DMS53 treated with DMSO at 0.1 percent for 48 hours (cell line): ENCODE measurements around the gene GSTM2.

Source experiments
- DNase-seq: peaks from one replicate; lab custom pipeline; 2025; ENCODE audit not compliant: unreplicated experiment; lab: John Stamatoyannopoulos, UW

GSTM2 gene

DNA sequence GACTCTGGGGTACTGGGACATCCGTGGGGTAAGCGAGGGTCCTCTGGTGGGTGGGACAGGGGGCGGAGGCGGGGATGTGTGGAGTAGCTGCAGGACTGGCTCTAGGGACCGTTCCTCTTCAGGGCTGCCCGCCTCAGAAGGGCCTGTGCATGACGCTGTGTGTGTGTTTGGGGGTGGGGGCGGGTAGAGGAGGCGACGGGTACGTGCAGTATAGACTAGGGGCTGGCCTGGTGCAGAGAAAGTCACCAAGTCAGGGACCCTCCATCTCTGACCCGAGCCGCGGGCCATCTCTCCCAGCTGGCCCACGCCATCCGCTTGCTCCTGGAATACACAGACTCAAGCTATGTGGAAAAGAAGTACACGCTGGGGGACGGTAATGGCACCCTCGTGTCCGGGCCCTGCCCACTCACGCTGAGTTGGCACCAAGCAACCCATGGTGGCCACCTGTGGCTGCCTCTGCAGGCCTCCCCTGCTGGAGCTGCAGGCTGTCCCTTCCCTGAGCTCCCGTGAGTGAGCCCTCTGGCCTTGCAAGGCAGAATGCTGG, 44.5 kb downstream of the GSTM2 start:
- no peak for DNase-seq

DNA sequence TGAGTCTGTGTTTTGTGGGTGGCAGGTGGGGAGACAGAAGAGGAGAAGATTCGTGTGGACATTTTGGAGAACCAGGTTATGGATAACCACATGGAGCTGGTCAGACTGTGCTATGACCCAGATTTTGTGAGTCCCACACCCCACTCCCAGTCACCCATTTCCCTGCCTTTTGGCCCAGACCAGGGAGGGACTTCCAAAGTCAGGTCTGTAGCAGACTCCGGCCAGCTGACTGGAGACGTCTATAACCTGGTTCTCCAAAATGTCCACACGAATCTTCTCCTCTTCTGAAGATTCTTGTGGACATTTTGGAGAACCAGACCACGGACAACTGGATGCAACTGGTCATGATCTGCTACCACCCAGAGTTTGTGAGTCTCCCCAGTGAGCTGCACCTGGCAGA, 45.8 kb downstream of the GSTM2 start:
- no peak for DNase-seq

DNA sequence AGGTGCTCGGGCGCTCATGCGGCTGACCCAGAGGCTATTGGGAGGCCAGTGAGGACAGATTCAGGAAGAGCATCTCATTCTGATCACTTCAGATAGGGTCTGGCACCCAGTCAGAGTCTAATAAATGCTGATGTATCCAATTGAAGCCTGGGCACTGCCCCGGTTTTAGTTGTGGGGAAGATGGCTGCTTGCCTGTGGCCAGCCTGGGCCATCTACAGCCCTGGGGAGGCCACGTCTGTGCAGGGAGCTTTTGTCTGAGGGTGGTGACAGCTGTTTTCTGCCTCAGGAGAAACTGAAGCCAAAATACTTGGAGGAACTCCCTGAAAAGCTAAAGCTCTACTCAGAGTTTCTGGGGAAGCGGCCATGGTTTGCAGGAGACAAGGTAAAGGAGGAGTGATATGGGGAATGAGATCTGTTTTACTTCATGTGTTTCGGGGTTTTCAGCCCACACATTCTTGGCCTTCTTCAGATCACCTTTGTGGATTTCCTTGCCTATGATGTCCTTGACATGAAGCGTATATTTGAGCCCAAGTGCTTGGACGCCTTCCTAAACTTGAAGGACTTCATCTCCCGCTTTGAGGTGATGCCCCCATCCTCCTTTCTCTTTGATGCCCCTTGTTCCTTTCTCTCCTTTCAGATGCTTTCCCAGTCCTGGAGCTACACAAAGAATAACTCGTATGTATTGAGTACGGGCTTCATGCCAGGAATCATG, 47.0 kb downstream of the GSTM2 start:
- no peak for DNase-seq

DNA sequence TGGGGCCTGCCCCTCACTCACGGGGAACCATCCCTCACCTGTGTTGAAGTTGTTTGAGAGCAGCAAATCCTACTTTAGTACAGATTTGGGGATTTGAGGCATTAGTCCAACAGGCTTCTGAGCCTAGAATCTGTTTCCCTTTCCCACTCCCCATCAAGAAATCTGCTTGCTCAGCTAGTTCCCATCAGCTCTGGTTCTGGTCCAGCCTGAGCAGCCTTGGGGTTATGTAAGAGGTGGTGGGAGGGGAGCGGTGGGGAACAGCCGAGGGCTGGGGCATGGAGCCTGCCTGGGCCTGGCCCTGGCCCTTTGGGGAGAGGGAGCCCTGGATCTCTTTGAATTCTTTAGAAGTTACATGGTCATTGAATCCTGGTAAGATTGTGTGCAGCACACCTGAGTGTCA, 48.3 kb downstream of the GSTM2 start:
- no peak for DNase-seq

DNA sequence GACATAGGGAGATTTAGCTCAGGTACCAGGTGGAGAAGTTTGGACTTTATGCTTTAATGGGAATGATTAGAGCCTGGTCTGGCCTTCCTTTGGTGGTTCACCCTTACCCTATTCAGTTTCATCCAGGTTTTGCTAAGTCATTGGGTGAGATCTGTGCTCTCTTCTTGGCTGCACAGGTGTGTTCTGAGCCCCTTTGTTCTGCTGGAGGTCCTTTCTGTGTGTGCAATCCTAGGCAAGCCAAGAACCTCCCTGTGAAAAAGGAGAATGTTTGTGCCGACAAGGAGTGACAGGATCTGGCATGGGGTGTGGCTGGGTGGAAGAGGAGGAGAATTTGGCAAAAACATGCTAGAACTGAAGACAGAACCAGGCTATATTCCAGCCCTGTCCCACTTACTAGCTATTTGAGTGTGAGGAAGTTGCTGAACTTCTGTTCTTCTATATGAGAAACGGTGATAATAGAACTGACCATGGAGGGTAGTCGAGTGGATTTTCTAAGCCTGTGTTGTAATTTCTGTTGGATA, 48.8 kb downstream of the GSTM2 start:
- no peak for DNase-seq

DNA sequence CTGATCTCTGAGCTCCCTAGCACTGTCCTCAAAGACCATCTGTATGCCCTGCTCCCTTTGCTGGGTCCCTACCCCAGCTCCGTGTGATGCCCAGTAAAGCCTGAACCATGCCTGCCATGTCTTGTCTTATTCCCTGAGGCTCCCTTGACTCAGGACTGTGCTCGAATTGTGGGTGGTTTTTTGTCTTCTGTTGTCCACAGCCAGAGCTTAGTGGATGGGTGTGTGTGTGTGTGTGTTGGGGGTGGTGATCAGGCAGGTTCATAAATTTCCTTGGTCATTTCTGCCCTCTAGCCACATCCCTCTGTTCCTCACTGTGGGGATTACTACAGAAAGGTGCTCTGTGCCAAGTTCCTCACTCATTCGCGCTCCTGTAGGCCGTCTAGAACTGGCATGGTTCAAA, 49.9 kb downstream of the GSTM2 start:
- DNase-seq: no peak

DNA sequence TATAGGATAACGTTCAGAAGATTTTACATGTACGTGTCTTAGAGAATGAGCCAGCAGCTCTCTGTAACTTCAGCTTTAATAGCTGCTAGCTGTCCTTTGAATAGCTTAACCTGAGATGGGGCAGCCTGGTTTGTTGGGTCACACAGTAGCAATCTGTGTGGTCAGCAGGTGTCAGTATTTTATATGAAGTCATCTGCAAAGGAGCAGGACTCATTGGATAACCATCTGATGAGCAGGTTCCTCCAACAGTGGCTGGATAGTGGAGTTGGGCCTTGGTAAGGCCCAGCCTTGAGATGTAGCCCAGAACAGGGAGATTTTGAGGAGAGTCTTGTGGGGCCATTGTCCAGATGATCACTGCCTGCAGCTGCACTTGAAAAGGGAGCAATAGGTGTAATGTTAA, 50.6 kb downstream of the GSTM2 start:
- peak; percentile 57 for DNase-seq

DNA sequence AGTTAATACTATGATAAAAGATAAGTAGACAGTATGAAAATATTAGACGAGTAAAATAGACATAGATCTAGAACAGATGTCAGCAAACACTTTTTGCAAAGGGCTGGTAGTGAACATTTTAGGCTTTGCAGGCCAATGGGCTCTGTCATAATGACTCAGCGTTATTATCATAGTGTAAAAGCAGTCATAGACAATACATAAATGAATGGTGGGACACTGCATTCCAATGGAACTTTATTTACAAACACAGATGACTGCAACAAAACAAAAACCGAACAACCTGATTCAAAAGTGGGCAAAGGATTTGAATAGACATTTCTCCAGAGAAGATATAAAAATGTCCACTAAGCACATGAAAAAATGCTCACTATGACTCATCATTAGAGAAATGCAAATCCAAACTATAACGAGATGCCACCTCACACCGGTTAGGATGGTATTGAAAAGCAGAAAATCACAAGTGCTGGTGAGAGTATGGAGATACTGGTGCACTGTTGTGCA, 51.5 kb downstream of the GSTM2 start:
- no peak for DNase-seq

DNA sequence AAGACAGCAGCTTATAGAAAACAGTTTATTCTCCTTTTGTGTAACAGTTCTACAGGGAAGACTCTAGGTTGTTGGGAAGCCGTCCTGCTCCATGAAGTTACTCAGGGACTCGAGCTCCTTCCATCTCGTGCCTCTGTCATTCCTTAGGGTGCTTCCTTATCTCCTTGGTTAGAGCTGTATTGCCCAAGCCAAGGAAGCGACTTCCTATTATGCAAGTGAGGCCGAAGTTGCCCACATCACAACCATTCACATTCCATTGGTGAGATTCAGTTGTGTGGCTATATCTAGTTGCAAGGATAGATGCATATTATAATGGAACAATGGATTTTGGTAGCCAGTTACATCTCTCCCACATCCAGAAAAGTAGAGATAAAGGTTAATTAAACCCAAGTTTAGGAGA, 53.2 kb downstream of the GSTM2 start:
- no peak for DNase-seq

DNA sequence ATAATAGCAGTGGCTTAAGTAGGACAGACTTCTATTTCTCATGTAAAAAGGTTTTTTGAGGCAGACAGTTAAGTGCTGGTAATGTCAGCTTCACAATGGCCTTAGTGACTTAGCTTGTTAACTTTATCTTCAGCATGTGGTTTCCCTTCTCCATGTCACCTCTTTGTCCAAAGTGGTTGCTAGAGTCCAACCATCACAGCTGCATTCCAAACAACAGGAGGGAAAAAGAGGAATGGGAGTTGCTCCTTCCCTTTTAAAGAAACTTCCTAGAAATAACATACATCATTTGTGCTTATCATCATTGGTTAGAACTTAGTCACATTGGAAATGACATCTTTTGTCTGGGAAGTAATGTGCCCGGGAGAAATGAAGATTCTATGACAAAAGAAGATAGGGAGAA, 54.1 kb downstream of the GSTM2 start:
- no peak for DNase-seq

DNA sequence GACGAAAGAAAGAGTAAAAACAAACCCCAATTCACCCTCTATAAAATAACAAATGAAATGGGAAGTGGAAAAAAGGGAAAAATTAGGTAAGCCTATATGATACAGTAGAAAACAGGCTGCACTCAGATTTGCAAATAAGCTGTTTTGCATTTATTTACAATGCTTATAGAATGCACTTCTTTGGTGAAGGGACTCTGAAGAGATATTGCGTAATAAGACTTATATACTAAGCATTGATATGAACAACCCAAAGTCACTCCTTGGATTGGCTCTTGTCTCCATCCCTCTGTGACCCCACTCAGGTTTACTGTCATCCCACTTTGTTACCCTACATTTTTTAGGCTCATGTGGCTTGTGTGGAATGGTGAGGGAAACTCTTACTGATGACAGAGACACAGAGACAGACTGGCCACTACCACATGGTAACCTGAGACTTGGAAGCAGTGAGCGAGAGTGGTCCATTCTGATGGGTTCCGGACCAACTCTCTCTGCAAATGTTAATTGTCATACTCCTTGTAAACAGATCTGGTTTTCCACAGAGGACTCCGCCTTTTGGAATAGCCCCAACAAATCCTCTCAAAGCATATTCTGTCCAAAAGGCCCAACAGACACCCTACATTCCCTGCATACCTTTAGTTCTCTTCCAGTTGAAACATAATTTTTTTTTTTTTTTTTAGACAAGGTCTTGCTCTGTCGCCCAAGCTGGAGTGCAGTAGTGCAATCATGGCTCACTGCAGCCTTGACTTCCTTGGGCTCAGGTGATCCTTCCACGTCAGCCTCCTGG, 55.2 kb downstream of the GSTM2 start:
- no peak for DNase-seq
